Stimulated activated CD4-positive, alpha-beta T cell treated with anti-CD3 and anti-CD28 coated beads, TNF-alpha, amount 100 ng/mL, for 24 hours (primary cell): ENCODE measurements around the gene TMEM209.
A peak's percentile ranks its signal among the peaks of the same experiment; 100 is the strongest.
"Not testable (repeated sequence)": the region's sequence is repeated elsewhere in the genome, so short reads cannot be mapped to it uniquely, and the experiment has no call there.

Experiments used
- DNase-seq, 3 experiments: peaks; one replicate each; pipeline ENCODE4 v3.0.0-alpha.2; 2020; ENCODE audit warnings: low read depth in 3 of 3

Gene TMEM209

GRCh38 chr7:130162196-130162595 lies 43.0 kb downstream of the TMEM209 start:
- no peak for DNase-seq

GRCh38 chr7:130160455-130160854 lies 44.8 kb downstream of the TMEM209 start:
- DNase-seq: no peak

GRCh38 chr7:130160023-130160422 lies 45.2 kb downstream of the TMEM209 start:
- no peak for DNase-seq

- no peak for DNase-seq
These were observed 47.5 kb downstream of the TMEM209 start for GRCh38 chr7:130157700-130158099.

- DNase-seq: no peak
These were observed 49.1 kb downstream of the TMEM209 start for GRCh38 chr7:130156140-130156539.

GRCh38 chr7:130154501-130155317 lies 50.5 kb downstream of the TMEM209 start:
- no peak for DNase-seq

- no peak for DNase-seq
These were observed 51.1 kb downstream of the TMEM209 start for GRCh38 chr7:130154131-130154500.

- no peak for DNase-seq
These were observed 51.8 kb downstream of the TMEM209 start for GRCh38 chr7:130153211-130153908.

- peak in 1 of 3 experiments; percentile 18 for DNase-seq
These were observed 52.6 kb downstream of the TMEM209 start for GRCh38 chr7:130152493-130153210.

- peak in 1 of 3 experiments; percentile 30 for DNase-seq
These were observed 53.4 kb downstream of the TMEM209 start for GRCh38 chr7:130151591-130152492.

- DNase-seq: no peak
These were observed 54.6 kb downstream of the TMEM209 start for GRCh38 chr7:130150587-130150986.

GRCh38 chr7:130149281-130150139 lies 55.7 kb downstream of the TMEM209 start:
- no peak for DNase-seq

- no peak for DNase-seq
These were observed 56.6 kb downstream of the TMEM209 start for GRCh38 chr7:130148561-130148960.

- no peak for DNase-seq
These were observed 57.4 kb downstream of the TMEM209 start for GRCh38 chr7:130147710-130148325.

GRCh38 chr7:130146693-130147405 lies 58.4 kb downstream of the TMEM209 start:
- no peak for DNase-seq

- DNase-seq: not testable (repeated sequence)
These were observed 59.1 kb downstream of the TMEM209 start for GRCh38 chr7:130146142-130146541.

GRCh38 chr7:130145424-130146100 lies 59.6 kb downstream of the TMEM209 start:
- DNase-seq: no peak

GRCh38 chr7:130144312-130145171 lies 60.7 kb downstream of the TMEM209 start:
- no peak for DNase-seq
